Measurements from ENCODE around the gene THRAP3. TPM values are rescaled to one million over a fixed set of nuclear protein-coding genes. Genes with fewer than 3 reads are reported as not detected.
A peak's percentile ranks its signal among the peaks of the same experiment; 100 is the strongest.

The THRAP3 gene
- total RNA-seq, 1 donor from 2014 or later, result 167 TPM

GRCh38 chr1:36203554-36204346 lies 20.5 kb upstream of the THRAP3 start:
- no peak for DNase-seq (ENCODE audit: low read depth, low spot score)
- no peaks in the 10 kb centered on the region for H3K9me3 Mint-ChIP-seq
- no peak for TF ChIP-seq CTCF (conservative IDR thresholded peaks at IDR 0.05)
- H3K4me3 Mint-ChIP-seq, result no peak overlapping the region
- no peaks in the 10 kb centered on the region for H3K36me3 Mint-ChIP-seq (ENCODE audit: low read depth)
- no peaks in the 10 kb centered on the region for H3K27me3 Mint-ChIP-seq (ENCODE audit: low read depth)
- peak overlapping the region; percentile 35 for H3K27ac Mint-ChIP-seq (ENCODE audit: unreplicated experiment)
- peaks cover 21% of the 10 kb centered on the region for H3K4me1 Mint-ChIP-seq

- no peak overlapping the region for H3K4me3 Mint-ChIP-seq
- H3K4me1 Mint-ChIP-seq, result peaks cover 21% of the 10 kb centered on the region
- no peaks in the 10 kb centered on the region for H3K9me3 Mint-ChIP-seq
- no peak for DNase-seq (ENCODE audit: low read depth, low spot score)
- H3K36me3 Mint-ChIP-seq (ENCODE audit: low read depth), result no peaks in the 10 kb centered on the region
- H3K27ac Mint-ChIP-seq (ENCODE audit: unreplicated experiment), result no peak overlapping the region
- TF ChIP-seq CTCF (conservative IDR thresholded peaks at IDR 0.05), result no peak
- H3K27me3 Mint-ChIP-seq (ENCODE audit: low read depth), result no peaks in the 10 kb centered on the region
Observed at GRCh38 chr1:36204347-36204909, 19.8 kb upstream of the THRAP3 start.

GRCh38 chr1:36206323-36206858 lies 17.9 kb upstream of the THRAP3 start:
- Mint-ChIP-seq H3K9me3 (no peaks in the 10 kb centered on the region), H3K36me3 (ENCODE audit: low read depth) (no peaks in the 10 kb centered on the region), H3K27ac (ENCODE audit: unreplicated experiment) (no peak overlapping the region)

GRCh38 chr1:36207339-36207738 lies 16.9 kb upstream of the THRAP3 start:
- Mint-ChIP-seq H3K4me3 (no peak overlapping the region), H3K27ac (ENCODE audit: unreplicated experiment) (no peak overlapping the region), H3K4me1 (peaks cover 16% of the 10 kb centered on the region), H3K36me3 (ENCODE audit: low read depth) (no peaks in the 10 kb centered on the region), H3K9me3 (no peaks in the 10 kb centered on the region), H3K27me3 (ENCODE audit: low read depth) (no peaks in the 10 kb centered on the region)
- TF ChIP-seq CTCF (conservative IDR thresholded peaks at IDR 0.05), result no peak
- DNase-seq (ENCODE audit: low read depth, low spot score), result no peak

More at GRCh38 chr1:36206323-36206858, 17.9 kb upstream of the THRAP3 start:
- TF ChIP-seq CTCF (conservative IDR thresholded peaks at IDR 0.05), result no peak
- no peak for DNase-seq (ENCODE audit: low read depth, low spot score)
- peaks cover 16% of the 10 kb centered on the region for H3K4me1 Mint-ChIP-seq
- no peak overlapping the region for H3K4me3 Mint-ChIP-seq
- no peaks in the 10 kb centered on the region for H3K27me3 Mint-ChIP-seq (ENCODE audit: low read depth)

GRCh38 chr1:36208978-36209703 lies 15.1 kb upstream of the THRAP3 start:
- Mint-ChIP-seq H3K4me3 (no peak overlapping the region), H3K36me3 (ENCODE audit: low read depth) (no peaks in the 10 kb centered on the region), H3K27ac (ENCODE audit: unreplicated experiment) (no peak overlapping the region), H3K9me3 (no peaks in the 10 kb centered on the region), H3K27me3 (ENCODE audit: low read depth) (no peaks in the 10 kb centered on the region), H3K4me1 (peaks cover 4% of the 10 kb centered on the region)
- no peak for DNase-seq (ENCODE audit: low read depth, low spot score)
- no peak for TF ChIP-seq CTCF (conservative IDR thresholded peaks at IDR 0.05)

Measured in neural crest cell (in vitro differentiated cells).